Islet of Langerhans (tissue), 1 donor: ENCODE data around the gene PJA2.
"Not testable (repeated sequence)": the region's sequence is repeated elsewhere in the genome, so short reads cannot be mapped to it uniquely, and the experiment has no call there.

ENCODE experiments used
- FAIRE-seq: peaks from one replicate; lab custom pipeline; 2011; peaks lifted over from hg19 to GRCh38; lab: Jason Lieb, UNC

Gene PJA2, protein sequence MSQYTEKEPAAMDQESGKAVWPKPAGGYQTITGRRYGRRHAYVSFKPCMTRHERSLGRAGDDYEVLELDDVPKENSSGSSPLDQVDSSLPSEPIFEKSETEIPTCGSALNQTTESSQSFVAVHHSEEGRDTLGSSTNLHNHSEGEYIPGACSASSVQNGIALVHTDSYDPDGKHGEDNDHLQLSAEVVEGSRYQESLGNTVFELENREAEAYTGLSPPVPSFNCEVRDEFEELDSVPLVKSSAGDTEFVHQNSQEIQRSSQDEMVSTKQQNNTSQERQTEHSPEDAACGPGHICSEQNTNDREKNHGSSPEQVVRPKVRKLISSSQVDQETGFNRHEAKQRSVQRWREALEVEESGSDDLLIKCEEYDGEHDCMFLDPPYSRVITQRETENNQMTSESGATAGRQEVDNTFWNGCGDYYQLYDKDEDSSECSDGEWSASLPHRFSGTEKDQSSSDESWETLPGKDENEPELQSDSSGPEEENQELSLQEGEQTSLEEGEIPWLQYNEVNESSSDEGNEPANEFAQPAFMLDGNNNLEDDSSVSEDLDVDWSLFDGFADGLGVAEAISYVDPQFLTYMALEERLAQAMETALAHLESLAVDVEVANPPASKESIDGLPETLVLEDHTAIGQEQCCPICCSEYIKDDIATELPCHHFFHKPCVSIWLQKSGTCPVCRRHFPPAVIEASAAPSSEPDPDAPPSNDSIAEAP

GRCh38 chr5:109409844-109410388, at the start of gene PJA2:
PJA2 (minus strand) TSS chr5:109409974; CDS start chr5:109383433, 26,541 bp downstream.
- FAIRE-seq: peak; percentile 98

GRCh38 chr5:109455598-109456096, 45.9 kb upstream of the PJA2 start:
- no peak for FAIRE-seq

DNA sequence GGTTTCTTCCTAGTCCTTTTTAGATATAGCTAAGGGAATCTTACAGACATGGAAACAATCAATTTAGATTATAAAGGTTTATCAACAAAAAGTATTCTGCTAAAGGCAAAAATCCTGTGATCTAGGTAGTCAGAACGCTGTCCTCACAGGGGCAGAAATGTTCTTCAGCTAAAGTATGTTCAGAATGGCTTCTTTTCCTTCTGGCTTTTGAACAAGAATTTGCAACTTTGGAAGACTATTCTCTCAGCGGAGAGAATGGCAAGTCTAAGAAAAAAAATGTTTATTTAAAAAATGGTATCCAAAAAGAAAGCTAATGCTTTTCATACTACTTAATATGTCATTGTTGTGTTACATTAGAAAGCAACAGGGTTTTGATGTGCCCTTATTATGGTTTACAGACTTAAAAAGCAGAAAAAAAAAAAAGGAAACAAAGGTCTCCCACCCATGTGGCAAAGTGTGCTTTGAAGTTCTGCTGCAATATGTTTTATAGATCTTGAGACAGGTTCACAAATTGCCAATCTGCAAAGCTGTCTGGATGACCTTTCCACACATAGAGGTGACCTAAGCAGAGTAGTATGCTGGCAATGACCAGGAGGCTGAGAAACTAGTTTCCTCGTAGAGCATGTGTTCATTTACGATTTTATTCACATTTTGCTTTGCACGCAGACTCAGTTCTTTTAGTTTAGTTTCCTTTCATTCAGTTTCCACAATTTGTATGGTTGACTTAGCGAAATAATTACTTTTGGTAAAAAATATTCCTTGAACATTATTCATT, 45.1 kb upstream of the PJA2 start:
- FAIRE-seq: peak; percentile 17

GRCh38 chr5:109453251-109453650, 43.5 kb upstream of the PJA2 start:
- FAIRE-seq: no peak

GRCh38 chr5:109452661-109453060, 42.9 kb upstream of the PJA2 start:
- no peak for FAIRE-seq

DNA sequence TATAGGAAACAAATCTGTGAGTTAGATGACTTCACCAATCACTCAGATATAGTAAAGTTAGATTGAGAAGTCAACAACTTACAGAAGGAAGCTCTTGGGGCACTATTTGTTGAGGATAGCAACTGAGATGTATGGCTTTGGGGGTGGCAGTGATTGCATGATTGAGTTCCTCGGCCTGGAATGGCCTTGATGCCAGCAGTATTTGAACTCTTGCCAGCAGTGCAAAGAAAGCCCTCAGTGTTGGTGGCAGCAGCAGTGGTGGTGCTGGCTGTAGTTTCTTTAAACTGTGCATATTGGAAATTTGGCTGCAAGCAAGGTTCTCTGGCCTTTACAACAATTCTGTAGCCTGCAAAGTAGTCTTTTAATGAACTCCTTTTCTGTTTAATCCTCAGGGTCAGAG, 41.4 kb upstream of the PJA2 start:
- FAIRE-seq: no peak

DNA sequence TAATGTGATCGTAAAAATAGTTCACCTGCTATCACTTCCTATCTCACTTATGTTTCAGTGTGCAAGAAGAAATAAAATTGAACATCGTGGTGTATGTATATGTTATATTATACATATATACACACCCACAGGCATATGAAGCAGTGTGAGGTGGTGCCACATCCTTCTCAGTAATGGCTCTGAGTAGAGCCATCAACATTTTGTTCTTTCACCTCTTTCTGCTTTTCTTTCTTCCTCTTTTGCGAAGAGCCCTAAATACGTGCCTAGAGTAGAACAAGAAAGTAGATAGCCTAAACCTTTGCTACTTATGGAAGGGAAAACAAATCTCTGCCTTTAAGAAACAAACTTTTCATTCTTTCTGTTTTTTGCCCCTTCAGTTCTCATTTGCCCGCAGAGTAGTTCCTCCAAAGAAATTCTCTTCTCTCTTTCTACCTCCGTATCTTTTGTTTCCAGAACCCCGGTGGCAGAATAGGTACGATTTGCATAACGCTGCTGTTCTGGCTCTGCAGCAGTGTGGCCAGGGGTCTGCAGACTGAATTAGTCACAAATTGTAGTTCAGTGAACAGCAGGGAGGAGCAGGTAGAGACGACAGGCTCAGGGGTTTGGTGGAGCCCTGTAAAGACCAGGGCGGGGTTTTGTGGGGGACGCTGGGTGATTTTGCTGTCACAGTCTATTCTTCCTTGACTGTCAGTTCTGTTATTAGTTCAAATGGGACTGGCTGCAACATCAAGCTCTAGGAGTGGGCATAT, 40.5 kb upstream of the PJA2 start:
- no peak for FAIRE-seq

- no peak for FAIRE-seq
Measured at GRCh38 chr5:109448838-109449237, 39.1 kb upstream of the PJA2 start.

- no peak for FAIRE-seq
Measured at GRCh38 chr5:109439590-109439989, 29.8 kb upstream of the PJA2 start.

DNA sequence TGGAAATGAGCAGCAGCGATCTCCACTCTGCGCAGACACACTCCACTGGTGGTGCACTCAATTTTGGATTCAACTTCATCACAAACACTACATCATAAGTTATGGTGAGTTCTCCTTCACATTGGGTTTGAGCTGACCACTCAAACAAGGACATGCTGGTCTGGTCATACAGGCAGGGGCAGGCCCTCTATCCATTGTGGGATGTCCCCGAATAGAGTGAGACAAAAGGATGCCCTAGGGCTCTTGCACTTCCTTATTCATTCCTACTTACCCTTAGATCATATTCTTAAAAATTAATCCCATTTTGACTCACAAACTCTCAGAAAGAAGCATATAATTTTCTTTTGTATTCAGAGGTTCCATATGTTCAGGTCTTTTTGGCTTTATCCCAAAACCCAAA, 16.3 kb upstream of the PJA2 start:
- FAIRE-seq: no peak

GRCh38 chr5:109425521-109425920, 15.7 kb upstream of the PJA2 start:
- FAIRE-seq: not testable (repeated sequence)

DNA sequence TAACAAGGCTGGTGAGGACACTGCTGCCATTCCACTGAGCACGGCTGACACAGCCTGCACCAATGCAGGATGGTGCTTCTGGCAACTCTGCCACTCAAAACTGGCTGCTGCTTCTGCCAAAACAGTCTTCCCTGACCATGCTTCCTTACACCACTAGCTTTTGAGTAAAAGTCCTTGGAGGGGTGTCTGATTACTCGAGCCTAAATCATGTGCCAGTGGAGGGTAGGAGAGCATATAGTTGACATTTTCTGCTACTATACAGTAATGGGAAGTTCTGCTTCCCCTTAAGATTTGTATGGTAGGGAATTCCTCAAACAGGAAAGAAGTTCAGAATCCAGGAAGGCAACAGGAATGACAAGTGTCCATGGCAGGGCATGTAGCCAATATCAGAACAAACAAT, 12.2 kb upstream of the PJA2 start:
- no peak for FAIRE-seq

DNA sequence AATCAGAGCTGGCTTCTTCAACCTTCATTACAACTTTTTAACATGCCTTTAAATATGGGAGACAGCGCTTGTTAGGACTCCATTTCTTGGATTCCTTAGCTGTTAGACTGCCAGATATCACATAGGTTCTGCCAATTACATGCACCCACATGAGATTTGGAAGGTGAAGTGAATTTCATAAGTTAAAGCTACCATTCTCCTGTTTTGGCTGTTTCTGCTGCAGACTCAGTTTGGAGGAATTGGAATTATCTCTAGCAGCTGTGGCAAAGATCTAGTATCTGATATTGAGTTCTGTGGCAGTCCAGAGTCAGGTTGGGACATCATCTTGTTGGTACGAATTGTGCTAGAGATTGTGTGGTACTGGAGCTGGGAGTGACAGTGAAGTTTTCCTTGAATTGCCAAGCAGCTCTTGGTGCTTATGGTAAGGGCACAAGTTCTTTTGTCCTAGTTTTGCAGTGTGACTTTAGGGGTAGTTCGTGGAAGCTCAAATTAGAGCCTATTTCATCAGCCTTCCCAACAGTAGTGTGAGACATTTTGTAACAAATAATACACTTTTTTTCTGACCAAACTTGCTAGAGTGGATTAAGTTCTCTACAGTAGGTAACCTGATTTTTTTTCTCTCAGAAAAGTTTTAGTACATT, 9.1 kb upstream of the PJA2 start:
- FAIRE-seq: no peak

DNA sequence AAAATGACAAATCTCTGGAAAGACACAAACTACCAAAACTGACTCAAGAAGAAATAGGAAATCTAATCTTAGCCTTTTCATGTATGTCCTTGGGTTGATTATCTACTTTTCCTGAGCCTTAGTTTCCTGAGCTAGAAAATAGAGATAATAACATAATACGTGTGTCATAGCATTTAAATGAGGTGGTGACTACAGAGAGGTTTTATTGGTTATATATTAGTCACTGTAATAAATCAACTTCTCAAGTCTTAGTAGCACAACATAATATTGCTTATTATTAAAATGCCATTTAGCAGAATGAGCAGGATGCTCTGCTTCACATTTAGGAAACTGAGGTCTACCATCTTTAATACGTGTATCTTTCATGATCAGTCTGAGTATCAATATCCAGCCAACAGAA, 7.1 kb upstream of the PJA2 start:
- no peak for FAIRE-seq

DNA sequence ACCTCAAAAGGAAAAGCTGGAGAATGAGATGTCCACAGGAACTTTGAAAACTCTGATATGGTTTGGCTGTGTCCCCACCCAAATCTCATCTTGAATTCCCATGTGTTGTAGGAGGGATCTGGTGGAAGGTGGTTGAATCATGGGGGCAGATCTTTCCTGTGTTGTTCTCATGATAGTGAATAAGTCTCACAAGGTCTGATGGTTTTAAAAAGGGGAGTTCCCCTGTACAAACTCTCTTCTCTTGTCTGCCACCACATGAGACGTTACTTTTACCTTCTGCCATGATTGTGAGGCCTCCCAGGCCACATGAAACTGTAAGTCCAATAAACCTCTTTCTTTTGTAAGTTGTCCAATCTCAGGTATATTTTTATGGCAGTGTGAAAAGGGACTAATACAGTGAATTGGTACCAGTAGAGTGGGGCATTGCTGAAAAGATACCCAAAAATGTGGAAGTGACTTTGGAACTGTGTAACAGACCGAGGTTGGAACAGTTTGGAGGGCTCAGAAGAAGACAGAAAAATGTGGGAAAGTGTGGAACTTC, 4.2 kb upstream of the PJA2 start:
- not testable (repeated sequence) for FAIRE-seq

- FAIRE-seq: no peak
Measured at GRCh38 chr5:109413458-109413857, 3.7 kb upstream of the PJA2 start.

DNA sequence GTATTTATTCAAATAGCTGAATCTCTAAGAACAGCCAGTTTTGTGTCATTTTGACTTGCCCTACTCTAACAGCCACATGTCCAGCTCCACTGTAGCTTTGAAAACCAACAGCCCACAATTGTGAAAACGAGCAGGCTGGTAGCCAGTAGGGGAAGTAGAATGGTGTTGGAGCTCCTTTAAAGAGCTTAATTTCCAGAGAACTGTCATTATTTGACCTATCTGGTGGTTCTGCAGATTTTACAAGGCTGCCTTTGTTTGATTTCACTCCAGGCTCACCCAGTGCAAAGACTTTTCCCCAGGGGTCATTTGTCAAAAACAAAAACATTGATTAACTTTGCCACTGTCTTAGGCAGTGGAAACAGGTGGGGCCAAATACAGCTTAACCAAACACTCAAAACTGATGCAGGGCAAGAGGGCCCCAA, 3.2 kb upstream of the PJA2 start:
- FAIRE-seq: no peak

DNA sequence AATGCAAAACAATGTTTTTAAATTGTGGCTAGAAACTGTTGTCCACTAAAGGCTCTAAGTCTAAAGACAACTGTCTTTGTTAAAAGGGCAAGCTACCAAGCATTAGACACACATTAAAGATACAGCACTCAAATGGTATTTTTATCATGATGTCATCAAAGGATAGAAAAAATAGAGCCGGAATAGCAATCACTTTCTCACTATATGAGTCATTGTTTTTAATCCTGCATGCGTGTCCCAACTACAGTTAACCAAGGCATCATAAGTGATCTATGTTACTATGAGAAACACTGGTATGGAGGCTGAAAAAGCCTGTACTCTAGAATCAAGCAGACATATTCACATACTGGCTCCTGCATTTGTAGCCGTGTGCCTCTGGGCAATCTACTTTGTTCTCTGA, 1.9 kb upstream of the PJA2 start:
- peak; percentile 69 for FAIRE-seq

DNA sequence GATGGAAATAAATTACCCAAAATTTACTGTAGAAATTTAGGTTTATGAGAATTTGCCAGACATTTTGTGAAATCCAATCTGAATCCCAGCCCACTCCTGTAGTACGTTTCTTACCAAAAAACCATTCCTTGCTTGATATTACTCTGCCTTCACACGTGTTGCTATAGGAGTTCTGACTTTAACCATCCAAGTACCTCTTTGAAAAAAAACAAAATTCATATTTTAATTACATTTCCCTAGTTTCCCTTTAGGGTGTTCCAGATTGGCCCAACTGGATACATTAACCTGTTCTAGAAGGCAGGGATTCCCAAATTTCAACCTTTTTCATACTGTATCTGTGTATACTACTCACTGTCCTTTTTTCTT, 1.4 kb upstream of the PJA2 start:
- FAIRE-seq: no peak

DNA sequence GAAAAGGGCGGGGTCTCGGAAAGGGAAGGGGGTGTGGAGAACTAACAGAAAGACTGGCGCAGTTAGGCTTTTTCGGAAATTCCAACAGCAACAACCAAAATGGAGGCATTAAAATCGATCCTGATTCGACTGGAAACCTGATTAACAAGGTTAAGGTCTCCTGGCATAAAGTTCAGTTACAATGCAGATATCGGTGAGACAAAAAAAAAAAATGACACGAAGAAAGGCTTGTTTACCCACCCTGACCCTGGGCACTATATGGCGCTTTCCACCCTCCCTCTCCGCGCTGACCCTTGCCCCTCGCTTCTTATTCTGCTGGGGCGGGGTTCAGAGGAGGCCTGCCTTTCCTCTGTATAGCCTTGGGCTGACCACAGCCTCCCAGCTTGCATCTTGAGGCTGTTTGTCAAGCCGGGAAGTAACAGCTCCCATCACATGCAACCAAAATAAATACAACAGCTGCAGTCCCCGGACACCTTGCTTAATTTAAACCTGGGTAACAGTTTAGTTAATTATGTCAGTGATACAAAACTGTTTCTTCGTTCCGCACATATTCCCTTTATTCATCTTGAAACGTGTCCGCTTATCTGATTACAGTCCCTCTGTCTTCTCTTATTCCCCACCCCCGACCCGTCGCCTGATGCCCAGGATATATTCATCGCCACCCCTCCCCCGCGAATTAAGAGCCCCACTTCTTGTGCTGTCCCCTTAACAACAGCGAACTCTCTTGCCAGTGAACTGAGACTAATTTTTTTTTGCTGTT, 795 bp upstream of the PJA2 start:
- FAIRE-seq: peak; percentile 41
